IMR-90 (cell line): ENCODE data around the gene SOX5.

Source experiments
- CEBPB ChIP-seq: IDR thresholded peaks from 2 replicates; pipeline ENCODE4 v1.6.1; 2012; ENCODE audit warnings: low read depth, low read length, improper control_type of control experiment
- CTCF ChIP-seq: conservative IDR thresholded peaks from 2 replicates; pipeline ENCODE4 v1.5.1; 2012; ENCODE audit warnings: mild to moderate bottlenecking, low read depth, low read length, improper control_type of control experiment
- POLR2A ChIP-seq: IDR thresholded peaks from 2 replicates; pipeline ENCODE4 v1.6.1; 2012; ENCODE audit warnings: mild to moderate bottlenecking, low read depth, low read length
- RAD21 ChIP-seq: IDR thresholded peaks from 2 replicates; pipeline ENCODE4 v1.6.1; 2012; ENCODE audit warnings: low read length, improper control_type of control experiment
- TF ChIP-seq, protein P1 (sequence below): fragments of 150-350 bp; IDR thresholded peaks from 2 replicates; pipeline ENCODE4 v1.6.1; 2017; ENCODE audit warnings: mild to moderate bottlenecking, antibody characterized with exemption, low read length, low read depth

- TF ChIP-seq CTCF (no peak), CEBPB (no peak), POLR2A (no peak), RAD21 (no peak)
- TF ChIP-seq, protein P1, sequence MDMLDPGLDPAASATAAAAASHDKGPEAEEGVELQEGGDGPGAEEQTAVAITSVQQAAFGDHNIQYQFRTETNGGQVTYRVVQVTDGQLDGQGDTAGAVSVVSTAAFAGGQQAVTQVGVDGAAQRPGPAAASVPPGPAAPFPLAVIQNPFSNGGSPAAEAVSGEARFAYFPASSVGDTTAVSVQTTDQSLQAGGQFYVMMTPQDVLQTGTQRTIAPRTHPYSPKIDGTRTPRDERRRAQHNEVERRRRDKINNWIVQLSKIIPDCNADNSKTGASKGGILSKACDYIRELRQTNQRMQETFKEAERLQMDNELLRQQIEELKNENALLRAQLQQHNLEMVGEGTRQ, result no peak
Measured at GRCh38 chr12:23555825-23556207, 393.7 kb downstream of the SOX5 start.
